GM18519 (cell line): Measurements from ENCODE around the gene PRKAR2A.
"Not testable (repeated sequence)": the region's sequence is repeated elsewhere in the genome, so short reads cannot be mapped to it uniquely, and the experiment has no call there.

ENCODE experiments used
- ATAC-seq: cut with Tn5 transposase; IDR thresholded peaks from one replicate; pipeline ENCODE4 v1.9.1; 2021; ENCODE audit warnings: mild to moderate bottlenecking, moderate library complexity; ENCODE audit not compliant: unreplicated experiment, low FRiP score

Gene PRKAR2A

GRCh38 chr3:48784426-48785120 is 63.1 kb downstream of the PRKAR2A start:
- no peak for ATAC-seq

DNA sequence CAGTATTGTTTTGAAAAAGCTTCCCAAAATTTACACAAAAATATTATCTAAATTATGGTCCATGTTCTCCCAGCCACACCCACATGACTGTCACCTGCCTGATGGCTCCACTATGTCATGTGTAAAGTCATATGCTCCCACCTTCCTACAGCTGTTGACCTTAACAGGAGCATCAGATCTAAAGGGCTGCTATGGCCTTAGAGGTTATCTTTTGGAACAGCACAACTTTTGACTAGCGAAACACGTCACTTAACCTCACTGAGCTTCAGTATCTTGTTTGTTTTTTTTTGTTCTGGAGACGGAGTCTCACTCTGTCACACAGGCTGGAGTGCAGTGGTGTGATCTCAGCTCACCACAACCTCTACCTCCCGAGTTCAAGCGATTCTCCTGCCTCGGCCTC is 64.4 kb downstream of the PRKAR2A start:
- no peak for ATAC-seq

GRCh38 chr3:48782046-48782445 is 65.6 kb downstream of the PRKAR2A start:
- no peak for ATAC-seq

GRCh38 chr3:48778565-48778964 is 69.1 kb downstream of the PRKAR2A start:
- not testable (repeated sequence) for ATAC-seq

- ATAC-seq, result no peak
Measured at GRCh38 chr3:48776854-48777253, 70.8 kb downstream of the PRKAR2A start.

DNA sequence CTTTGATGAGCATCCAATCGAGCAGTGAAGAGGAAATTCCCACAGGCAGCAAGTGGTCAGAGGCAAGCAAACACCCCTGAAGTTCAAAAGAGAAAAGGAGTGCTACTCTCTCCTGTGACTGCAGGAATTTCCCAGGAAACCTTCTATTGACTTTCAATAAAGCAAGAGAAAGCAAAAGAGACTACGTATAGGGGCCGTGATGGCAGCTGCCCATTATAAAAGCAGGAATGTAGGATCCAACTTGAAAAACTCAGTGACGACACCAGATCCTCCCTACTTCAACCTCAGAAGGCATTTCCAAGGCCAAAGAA is 77.5 kb downstream of the PRKAR2A start:
- ATAC-seq, result no peak

DNA sequence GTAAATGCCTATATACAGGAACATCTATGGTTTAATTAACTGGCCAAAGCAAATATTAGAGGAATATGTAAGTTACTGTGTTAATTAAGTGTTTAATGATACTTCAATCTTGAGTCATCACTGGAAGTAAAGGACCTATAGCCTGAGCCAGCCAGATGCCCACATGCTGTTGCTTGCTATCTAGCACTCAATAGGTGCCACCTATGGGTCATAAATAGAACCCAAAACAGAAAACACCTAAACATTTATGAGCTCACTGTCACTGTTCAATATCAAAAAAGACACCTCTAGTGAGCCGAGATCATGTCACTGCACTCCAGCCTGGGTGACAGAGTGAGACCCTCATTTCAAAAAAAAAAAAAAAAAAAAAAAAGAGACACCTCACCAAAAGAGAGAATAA is 82.3 kb downstream of the PRKAR2A start:
- ATAC-seq, result no peak

DNA sequence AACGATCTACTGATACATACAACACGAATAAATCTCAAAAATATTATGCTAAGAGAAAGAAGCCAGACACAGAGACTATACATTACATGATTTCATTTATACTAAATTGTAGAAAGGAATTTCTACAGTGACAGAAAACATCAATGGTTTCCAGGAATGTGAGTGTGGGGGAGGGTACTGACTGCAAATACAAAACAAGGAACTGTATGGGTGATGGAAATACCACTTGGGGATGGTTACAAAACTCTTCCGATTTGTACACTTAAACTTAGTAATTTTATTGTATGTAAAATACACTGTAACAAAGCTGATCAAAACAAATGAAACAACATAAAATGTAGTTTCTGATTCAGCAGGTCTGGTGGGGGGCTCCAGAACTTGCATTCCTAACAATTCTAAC is 84.9 kb downstream of the PRKAR2A start:
- ATAC-seq, result no peak

DNA sequence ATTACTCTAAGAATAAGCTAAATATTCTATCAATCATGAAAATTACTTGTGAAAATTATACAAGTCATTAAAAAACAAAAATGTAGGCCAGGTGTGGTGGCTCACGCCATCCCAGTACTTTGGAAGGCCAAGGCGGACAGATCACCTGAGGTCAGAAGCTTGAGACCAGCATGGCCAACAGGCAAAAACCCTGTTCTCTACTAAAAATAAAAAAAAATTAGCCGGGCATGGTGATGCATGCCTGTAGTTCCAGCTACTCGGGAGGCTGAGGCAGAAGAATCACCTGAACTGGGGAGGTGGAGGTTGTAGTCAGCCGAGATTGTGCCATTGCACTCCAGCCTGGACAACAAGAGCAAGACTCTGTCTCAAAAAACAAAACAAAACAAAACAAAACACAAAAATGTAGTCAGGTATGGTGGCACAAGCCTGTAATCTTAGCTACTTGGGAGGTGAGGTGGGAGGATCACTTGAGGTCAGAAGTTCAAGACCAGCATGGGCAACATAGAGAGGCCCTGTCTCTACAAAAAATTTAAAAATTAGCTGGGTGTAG is 87.6 kb downstream of the PRKAR2A start:
- not testable (repeated sequence) for ATAC-seq

GRCh38 chr3:48759531-48759930 is 88.1 kb downstream of the PRKAR2A start:
- ATAC-seq, result not testable (repeated sequence)

DNA sequence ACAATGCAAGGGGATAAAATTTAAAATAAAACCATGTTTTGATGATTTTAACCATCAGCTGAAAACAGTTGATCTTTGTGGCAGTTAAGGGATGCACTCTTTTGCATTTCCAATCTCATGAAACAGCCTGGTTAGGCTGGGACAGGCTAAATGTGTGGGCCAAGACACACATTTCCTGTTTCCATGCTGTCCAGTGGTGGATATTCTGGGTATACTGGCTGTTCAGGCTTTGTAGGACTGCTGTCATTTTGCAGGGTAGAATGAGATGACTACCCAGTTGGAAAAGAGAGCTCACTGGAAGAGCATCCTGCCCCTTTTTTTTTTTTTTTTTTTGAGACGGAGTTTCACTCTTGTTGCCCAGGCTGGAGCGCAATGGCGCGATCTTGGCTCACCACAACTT is 88.6 kb downstream of the PRKAR2A start:
- ATAC-seq, result no peak

DNA sequence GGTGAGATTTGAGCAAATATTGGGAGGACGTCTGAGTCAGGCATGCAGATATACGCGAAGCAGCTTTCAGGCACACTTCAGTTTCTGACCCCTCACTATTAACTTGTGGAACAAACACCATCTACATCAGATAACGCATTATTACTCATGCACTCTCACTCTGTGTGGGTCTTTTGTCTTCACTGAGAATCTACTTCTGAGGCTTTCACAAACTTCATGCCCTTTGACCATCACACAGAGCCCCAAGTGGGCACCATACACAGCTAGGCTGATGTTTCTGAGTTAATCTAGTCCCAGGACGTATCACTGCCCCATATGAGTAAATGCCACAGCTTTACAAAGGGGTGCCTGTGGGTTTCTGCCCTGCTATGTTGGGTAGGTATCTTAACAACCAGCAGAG is 91.0 kb downstream of the PRKAR2A start:
- ATAC-seq, result no peak

DNA sequence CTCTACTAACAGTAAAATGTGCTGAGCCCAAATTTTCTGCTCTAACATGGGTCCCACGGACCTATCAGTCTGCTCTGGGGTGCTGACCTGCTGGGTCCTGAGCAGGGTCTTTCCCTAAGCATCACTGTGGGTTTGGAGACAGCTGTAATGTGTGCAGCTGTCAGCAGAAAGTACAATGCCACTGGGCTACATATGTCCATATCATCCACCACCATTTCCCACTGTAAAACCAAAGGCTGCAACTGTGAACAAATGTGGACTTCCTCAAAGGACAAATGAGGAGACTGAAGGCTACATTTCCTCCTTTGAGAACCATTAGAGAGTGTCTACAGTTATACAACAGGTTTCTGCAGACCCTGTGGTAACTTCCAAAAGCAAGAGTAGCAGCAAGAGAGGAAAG is 96.8 kb downstream of the PRKAR2A start:
- no peak for ATAC-seq

DNA sequence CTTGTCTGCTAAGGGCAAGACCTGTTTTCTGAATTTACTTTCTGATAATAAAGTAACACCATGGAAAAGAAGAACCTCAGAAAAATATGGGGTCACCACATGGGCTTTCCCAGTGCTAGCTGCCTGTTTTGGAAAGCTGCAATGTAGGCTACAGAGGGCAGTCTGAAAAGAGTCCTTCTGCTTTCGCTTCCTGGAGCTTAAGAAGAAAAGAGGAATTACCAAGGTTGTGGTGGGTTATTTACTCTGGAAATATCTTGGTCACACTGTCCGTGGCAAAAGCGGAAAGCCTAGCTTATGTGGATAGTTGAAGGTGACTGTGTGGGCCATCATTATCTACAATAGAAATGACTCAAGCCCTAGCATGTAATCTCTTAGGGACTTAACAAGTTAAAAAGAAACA is 98.9 kb downstream of the PRKAR2A start:
- ATAC-seq, result no peak

- ATAC-seq, result no peak
Measured at GRCh38 chr3:48747706-48748105, 100.0 kb downstream of the PRKAR2A start.

- no peak for ATAC-seq
Measured at GRCh38 chr3:48747015-48747615, 100.6 kb downstream of the PRKAR2A start.

- no peak for ATAC-seq
Measured at GRCh38 chr3:48743773-48744172, 103.9 kb downstream of the PRKAR2A start.

DNA sequence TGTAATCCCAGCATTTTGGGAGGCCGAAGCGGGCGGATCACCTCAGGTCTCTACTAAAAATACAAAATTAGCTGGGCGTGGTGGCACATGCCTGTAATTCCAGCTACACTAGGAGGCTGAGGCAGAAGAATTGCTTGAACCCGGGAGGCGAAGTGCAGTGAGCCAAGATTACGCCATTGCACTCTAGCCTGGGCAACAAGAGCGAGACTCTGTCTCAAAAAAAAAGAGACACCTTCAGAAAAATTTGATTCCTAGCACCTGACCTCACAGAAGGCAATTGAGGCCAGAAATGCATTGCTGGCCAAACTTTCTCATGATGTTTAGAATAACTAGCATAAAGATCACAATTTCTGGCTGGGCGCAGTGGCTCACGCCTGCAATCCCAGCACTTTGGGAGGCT is 106.4 kb downstream of the PRKAR2A start:
- not testable (repeated sequence) for ATAC-seq

DNA sequence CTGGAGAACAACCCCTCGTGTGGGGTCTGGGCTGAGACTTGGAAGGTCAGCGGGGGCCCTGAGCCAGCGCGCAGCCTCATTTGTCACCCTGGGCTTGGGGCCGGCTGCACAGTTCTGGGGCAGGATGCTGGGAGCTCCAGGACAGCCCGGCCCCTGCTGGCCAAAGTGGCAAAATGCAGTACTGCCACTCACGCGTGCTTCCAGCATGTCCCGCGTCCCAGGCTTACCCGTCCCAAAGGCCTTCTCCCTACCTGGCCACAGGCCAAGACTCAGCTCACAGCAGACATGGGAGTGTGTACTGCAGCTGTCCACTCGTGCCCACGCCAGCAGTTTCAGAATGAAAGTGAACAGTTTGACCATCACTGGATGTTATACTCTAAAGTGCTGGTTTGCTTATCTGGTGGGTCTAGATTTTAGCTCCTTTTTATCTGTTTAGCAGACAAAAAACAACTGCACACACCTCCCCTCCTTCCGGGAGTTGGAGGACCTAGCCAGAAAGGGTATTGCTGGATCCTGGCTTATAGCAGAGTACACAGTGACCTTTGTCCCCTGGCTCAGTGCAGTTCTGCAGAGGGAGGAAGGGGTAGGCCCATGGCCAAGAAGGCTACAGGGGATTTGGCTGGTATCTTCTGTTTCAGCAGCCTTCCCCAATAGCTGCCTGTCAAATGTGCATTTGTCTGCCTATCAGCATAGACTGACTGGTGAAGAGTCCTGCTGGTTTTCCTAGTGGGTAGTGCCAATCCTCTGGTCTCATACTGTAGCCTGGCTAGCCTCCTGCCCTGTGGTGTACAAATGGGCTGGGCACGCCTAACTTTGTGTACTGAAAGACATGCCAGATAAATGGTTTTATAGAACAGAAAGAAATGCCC is 107.5 kb downstream of the PRKAR2A start:
- ATAC-seq, result no peak

DNA sequence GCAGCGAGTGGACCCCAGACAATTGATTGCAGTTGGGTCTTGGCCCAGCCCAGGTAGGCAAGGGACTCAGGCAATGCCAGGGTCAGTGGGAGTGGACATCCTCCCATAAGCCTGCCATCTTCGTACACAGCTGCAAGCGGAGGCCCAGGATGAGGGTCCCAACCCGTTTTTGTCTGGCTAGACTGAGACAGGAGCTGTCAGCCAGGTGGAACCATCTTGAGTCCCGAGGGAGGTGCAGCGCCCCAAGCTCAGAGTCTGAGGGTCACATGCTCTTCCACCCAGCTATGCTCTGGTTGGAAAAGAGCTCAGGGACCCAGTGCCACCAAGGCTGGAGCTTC is 108.1 kb downstream of the PRKAR2A start:
- ATAC-seq, result no peak

DNA sequence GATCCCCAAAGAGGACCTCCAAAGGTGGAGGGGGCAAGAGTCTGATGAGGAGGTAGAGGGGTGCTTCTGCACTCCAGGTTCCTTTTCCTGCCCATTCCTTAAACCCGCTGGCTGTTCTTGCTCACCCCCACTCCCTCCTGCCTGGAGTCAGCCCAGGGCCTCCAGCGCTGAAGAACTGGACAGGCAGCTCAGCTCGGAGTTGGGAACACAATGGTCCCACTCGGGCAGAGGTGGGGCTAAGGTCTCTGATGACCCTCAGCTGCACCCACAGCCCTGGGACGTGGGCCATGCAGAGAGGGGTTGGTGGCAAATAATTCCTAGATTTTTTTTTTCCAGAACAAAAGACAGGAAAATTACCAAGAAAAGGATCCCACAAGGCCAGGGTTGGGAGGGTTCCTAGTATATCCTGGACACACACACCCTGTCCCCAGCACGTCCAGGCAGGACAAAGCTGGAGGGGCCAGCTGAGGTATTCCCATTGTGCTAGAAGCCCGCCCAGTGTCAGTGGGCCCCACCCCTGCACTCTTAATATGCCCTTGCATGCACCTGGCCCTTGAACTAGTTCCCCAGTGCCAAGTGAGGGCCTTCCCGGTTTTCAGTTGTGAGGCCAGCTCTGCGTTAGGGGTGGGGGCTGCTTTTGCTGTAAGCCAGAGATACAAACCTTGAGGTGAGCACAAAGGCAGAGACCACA is 108.6 kb downstream of the PRKAR2A start:
- no peak for ATAC-seq
